IMR-90 (cell line): ENCODE measurements around the gene GRID1.

ENCODE experiments used
- CEBPB ChIP-seq: IDR thresholded peaks from 2 replicates; pipeline ENCODE4 v1.6.1; 2012; ENCODE audit warnings: low read depth, low read length, improper control_type of control experiment
- MAZ ChIP-seq: IDR thresholded peaks from 2 replicates; pipeline ENCODE4 v1.6.1; 2012; ENCODE audit warnings: low read depth, mild to moderate bottlenecking, low read length, improper control_type of control experiment, moderate library complexity, borderline replicate concordance
- POLR2A ChIP-seq: IDR thresholded peaks from 2 replicates; pipeline ENCODE4 v1.6.1; 2012; ENCODE audit warnings: mild to moderate bottlenecking, low read depth, low read length
- TF ChIP-seq, protein P1 (sequence below): conservative IDR thresholded peaks from 2 replicates; pipeline ENCODE4 v1.5.1; 2012; ENCODE audit warnings: mild to moderate bottlenecking, low read depth, low read length, improper control_type of control experiment
- TF ChIP-seq, protein P2 (sequence below): fragments of 150-350 bp; IDR thresholded peaks from 2 replicates; pipeline ENCODE4 v1.6.1; 2017; ENCODE audit warnings: mild to moderate bottlenecking, antibody characterized with exemption, low read length, low read depth

DNA sequence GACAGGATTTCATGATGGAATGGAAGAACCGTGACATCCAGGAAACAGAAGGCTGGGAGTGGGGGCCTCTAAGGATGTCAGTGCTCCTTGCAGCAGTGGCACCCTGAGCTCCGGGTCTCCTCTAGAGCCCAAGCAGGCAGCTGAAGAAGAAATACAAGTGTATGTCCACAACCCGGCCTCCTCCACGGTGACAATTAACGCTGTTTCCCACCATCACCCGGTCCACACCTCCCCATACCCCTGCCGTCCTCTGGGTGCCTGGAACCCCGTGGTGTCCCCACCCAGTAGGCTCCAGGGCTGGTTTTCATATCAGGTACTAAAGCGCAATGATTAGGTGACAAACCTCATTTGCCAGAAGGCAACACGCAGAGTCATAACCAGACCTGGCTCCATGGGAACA, 30.3 kb downstream of the GRID1 start:
- TF ChIP-seq POLR2A = no peak
- TF ChIP-seq MAZ = no peak
- TF ChIP-seq, protein P1, sequence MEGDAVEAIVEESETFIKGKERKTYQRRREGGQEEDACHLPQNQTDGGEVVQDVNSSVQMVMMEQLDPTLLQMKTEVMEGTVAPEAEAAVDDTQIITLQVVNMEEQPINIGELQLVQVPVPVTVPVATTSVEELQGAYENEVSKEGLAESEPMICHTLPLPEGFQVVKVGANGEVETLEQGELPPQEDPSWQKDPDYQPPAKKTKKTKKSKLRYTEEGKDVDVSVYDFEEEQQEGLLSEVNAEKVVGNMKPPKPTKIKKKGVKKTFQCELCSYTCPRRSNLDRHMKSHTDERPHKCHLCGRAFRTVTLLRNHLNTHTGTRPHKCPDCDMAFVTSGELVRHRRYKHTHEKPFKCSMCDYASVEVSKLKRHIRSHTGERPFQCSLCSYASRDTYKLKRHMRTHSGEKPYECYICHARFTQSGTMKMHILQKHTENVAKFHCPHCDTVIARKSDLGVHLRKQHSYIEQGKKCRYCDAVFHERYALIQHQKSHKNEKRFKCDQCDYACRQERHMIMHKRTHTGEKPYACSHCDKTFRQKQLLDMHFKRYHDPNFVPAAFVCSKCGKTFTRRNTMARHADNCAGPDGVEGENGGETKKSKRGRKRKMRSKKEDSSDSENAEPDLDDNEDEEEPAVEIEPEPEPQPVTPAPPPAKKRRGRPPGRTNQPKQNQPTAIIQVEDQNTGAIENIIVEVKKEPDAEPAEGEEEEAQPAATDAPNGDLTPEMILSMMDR = no peak
- TF ChIP-seq, protein P2, sequence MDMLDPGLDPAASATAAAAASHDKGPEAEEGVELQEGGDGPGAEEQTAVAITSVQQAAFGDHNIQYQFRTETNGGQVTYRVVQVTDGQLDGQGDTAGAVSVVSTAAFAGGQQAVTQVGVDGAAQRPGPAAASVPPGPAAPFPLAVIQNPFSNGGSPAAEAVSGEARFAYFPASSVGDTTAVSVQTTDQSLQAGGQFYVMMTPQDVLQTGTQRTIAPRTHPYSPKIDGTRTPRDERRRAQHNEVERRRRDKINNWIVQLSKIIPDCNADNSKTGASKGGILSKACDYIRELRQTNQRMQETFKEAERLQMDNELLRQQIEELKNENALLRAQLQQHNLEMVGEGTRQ = no peak
- TF ChIP-seq CEBPB = no peak
